Measurements from ENCODE around the gene CXCR4. TPM values are rescaled to one million over a fixed set of nuclear protein-coding genes. Genes with fewer than 3 reads are reported as not detected.
A peak's percentile ranks its signal among the peaks of the same experiment; 100 is the strongest.

Gene CXCR4
- total and polyA plus RNA-seq, 7 donors = 5.0 to 255 (median 6.6) TPM

DNA sequence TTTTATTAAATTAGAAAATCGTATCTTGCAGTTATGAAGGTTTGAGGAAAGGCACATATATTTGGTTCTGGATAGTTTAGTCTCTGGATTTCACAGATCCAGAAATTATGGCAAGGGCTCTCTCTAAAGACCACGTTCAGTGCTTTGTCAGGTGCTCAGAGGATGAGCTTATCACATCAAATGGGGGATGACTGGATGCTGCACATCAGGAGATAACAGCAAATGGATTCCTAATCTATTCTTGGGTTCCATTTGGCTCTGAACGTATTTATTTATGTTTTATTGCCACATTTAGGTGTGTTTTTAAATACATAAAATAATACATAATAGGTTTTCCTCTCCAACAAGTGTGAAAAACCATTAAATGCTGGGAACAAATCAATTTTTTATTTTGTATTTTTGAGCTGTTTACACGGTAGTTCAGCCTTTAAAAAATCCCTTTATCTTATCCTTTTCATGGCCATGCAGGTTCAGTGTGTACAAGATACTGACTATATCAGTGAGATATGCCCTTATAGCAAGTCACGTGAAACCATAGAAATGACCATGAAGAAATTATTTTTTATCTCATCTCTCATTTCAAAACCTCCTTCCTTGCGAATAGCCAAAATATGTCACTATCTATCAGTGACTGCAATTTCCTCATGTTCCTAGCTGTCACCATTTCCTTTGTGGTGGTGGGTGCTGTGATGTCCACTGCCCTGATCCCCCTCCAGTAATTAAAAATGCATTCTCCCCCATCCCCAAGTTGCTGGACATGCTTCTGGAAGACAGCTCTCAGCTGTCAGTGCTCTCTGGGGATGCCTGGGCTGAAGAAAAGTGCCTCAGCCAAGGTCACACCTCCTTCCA, 25.9 kb upstream of the CXCR4 start:
- Histone ChIP-seq H3K27ac (no peak overlapping the region), H3K4me3 (no peak overlapping the region), H3K9me3 (no peaks in the 10 kb centered on the region), H3K4me1 (no peaks in the 10 kb centered on the region), H3K27me3 (no peaks in the 10 kb centered on the region), H3K36me3 (no peaks in the 10 kb centered on the region)
- intact Hi-C loops (cut with DNase I) = no loop called here
- 72 to 81% methylated on average over 6 of the region's 6 CpGs for WGBS, 2 donors
- TF ChIP-seq CTCF (IDR thresholded peaks at IDR 0.05) (no peak), POLR2AphosphoS5 (IDR thresholded peaks at IDR 0.05) (no peak), POLR2A (IDR thresholded peaks at IDR 0.05) (no peak), EP300 (IDR thresholded peaks at IDR 0.05) (no peak)
- no peak for DNase-seq

- intact Hi-C loops (cut with DNase I) = no loop called here
- no peaks in the 10 kb centered on the region for H3K27me3 ChIP-seq
- no peaks in the 10 kb centered on the region for H3K36me3 ChIP-seq
- H3K9me3 ChIP-seq = no peaks in the 10 kb centered on the region
- no peaks in the 10 kb centered on the region for H3K4me1 ChIP-seq
- no peak overlapping the region for H3K27ac ChIP-seq
- H3K4me3 ChIP-seq = no peak overlapping the region
- DNase-seq = no peak
- 41 to 50% methylated on average over 7 of the region's 7 CpGs for WGBS, 2 donors
- TF ChIP-seq CTCF (IDR thresholded peaks at IDR 0.05) (no peak), POLR2AphosphoS5 (IDR thresholded peaks at IDR 0.05) (no peak), EP300 (IDR thresholded peaks at IDR 0.05) (no peak), POLR2A (IDR thresholded peaks at IDR 0.05) (no peak)
Measured at GRCh38 chr2:136141510-136142149, 23.7 kb upstream of the CXCR4 start.

GRCh38 chr2:136139631-136140030, 21.7 kb upstream of the CXCR4 start:
- H3K9me3 ChIP-seq = no peaks in the 10 kb centered on the region
- no peaks in the 10 kb centered on the region for H3K27me3 ChIP-seq
- no peaks in the 10 kb centered on the region for H3K36me3 ChIP-seq
- intact Hi-C loops (cut with DNase I) = no loop called here
- 46 to 54% methylated on average over 3 of the region's 3 CpGs for WGBS, 2 donors
- no peak overlapping the region for H3K27ac ChIP-seq
- DNase-seq = no peak
- no peak overlapping the region for H3K4me3 ChIP-seq
- H3K4me1 ChIP-seq = no peaks in the 10 kb centered on the region
- no peak for TF ChIP-seq POLR2AphosphoS5 (IDR thresholded peaks at IDR 0.05)
- TF ChIP-seq CTCF (IDR thresholded peaks at IDR 0.05) = no peak
- no peak for TF ChIP-seq EP300 (IDR thresholded peaks at IDR 0.05)
- no peak for TF ChIP-seq POLR2A (IDR thresholded peaks at IDR 0.05)

DNA sequence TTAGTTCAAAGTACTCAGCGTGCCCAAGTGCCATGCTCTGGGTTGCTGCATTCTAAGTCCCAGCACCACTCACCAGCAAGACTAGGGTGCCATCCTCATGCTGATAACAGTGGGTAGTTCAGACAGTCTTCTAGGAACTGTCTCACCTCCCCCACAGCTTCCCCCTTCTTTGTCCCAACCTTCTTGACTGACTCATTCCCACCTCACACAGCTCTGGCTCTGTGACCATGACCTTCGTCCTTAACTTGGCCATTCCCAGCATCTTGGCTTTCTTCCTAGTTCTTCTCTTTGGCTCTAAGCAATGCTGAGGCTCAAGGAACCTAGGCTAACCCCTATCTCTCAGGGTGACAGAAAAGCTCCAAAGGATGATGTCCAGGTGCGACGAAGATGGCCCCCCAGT, 20.0 kb upstream of the CXCR4 start:
- Histone ChIP-seq H3K9me3 (no peaks in the 10 kb centered on the region), H3K36me3 (no peaks in the 10 kb centered on the region), H3K4me3 (no peak overlapping the region), H3K4me1 (no peaks in the 10 kb centered on the region), H3K27me3 (no peaks in the 10 kb centered on the region), H3K27ac (peak overlapping the region in 1 of 4 donors; percentile 5)
- TF ChIP-seq CTCF (IDR thresholded peaks at IDR 0.05) (no peak), POLR2AphosphoS5 (IDR thresholded peaks at IDR 0.05) (no peak), POLR2A (IDR thresholded peaks at IDR 0.05) (no peak), EP300 (IDR thresholded peaks at IDR 0.05) (no peak)
- 81 to 89% methylated on average over 4 of the region's 4 CpGs for WGBS, 2 donors
- no peak for DNase-seq
- intact Hi-C loops (cut with DNase I) = no loop called here

Measured in sigmoid colon (tissue), 7 donors.